ENCODE results near the gene ACOD1.
A peak's percentile ranks its signal among the peaks of the same experiment; 100 is the strongest.
"Not testable (repeated sequence)": the region's sequence is repeated elsewhere in the genome, so short reads cannot be mapped to it uniquely, and the experiment has no call there.

The ACOD1 gene

GRCh38 chr13:76948149-76948548, at the start of gene ACOD1:
Gene ACOD1, plus strand, starts transcription at chr13:76948511. Its CDS starts 48 bp downstream, at chr13:76948559.
- DNase-seq, result no peak

- not testable (repeated sequence) for DNase-seq
Measured at GRCh38 chr13:76899066-76899465, 49.2 kb upstream of the ACOD1 start.

- peak; percentile 6 to 29 (median 21) for DNase-seq
Measured at GRCh38 chr13:76903544-76904162, 44.7 kb upstream of the ACOD1 start.

GRCh38 chr13:76904507-76904906, 43.8 kb upstream of the ACOD1 start:
- DNase-seq, result no peak

GRCh38 chr13:76912476-76912875, 35.8 kb upstream of the ACOD1 start:
- no peak for DNase-seq

GRCh38 chr13:76913898-76914297, 34.4 kb upstream of the ACOD1 start:
- no peak for DNase-seq

GRCh38 chr13:76917095-76917494, 31.2 kb upstream of the ACOD1 start:
- no peak for DNase-seq

- DNase-seq, result not testable (repeated sequence)
Measured at GRCh38 chr13:76917755-76918481, 30.4 kb upstream of the ACOD1 start.

- no peak for DNase-seq
Measured at GRCh38 chr13:76921516-76921915, 26.8 kb upstream of the ACOD1 start.

- DNase-seq, result no peak
Measured at GRCh38 chr13:76925115-76925514, 23.2 kb upstream of the ACOD1 start.

GRCh38 chr13:76927955-76928354, 20.4 kb upstream of the ACOD1 start:
- DNase-seq, result no peak

- no peak for DNase-seq
Measured at GRCh38 chr13:76928456-76928855, 19.9 kb upstream of the ACOD1 start.

GRCh38 chr13:76929320-76929719, 19.0 kb upstream of the ACOD1 start:
- DNase-seq, result no peak

GRCh38 chr13:76929851-76930374, 18.4 kb upstream of the ACOD1 start:
- no peak for DNase-seq

- no peak for DNase-seq
Measured at GRCh38 chr13:76932076-76932475, 16.2 kb upstream of the ACOD1 start.

GRCh38 chr13:76934671-76935070, 13.6 kb upstream of the ACOD1 start:
- DNase-seq, result no peak

GRCh38 chr13:76936763-76937162, 11.5 kb upstream of the ACOD1 start:
- DNase-seq, result no peak

GRCh38 chr13:76937281-76937820, 11.0 kb upstream of the ACOD1 start:
- no peak for DNase-seq

- DNase-seq, result no peak
Measured at GRCh38 chr13:76939215-76939614, 9.1 kb upstream of the ACOD1 start.

- no peak for DNase-seq
Measured at GRCh38 chr13:76942363-76942762, 5.9 kb upstream of the ACOD1 start.

GRCh38 chr13:76943646-76944045, 4.7 kb upstream of the ACOD1 start:
- DNase-seq, result no peak

GRCh38 chr13:76944456-76944855, 3.9 kb upstream of the ACOD1 start:
- no peak for DNase-seq

- no peak for DNase-seq
Measured at GRCh38 chr13:76950101-76950500, 1.8 kb downstream of the ACOD1 start.

GRCh38 chr13:76953968-76954367, 5.7 kb downstream of the ACOD1 start:
- DNase-seq, result no peak
